T-cell (primary cell): ENCODE data around the gene PCBP4. TPM values are rescaled to one million over a fixed set of nuclear protein-coding genes. Genes with fewer than 3 reads are reported as not detected.

Experiments
- ATAC-seq, 4 experiments: fragments of 200-7000 bp in 3 of 4; fragments of 150-1000 bp in 1 of 4; cut with Tn5 transposase; replicated peaks in 1 of 4; 1 replicate in 3 of 4; 2 replicates in 1 of 4; pipeline ENCODE4 v1.10.0; 2021; ENCODE audit warnings: moderate library complexity in 3 of 4, mild to moderate bottlenecking in 2 of 4, moderate number of reproducible peaks in 1 of 4
- CTCF ChIA-PET, 2 donors: fragments of 300-600 bp; sonication (Branson Sonifier 250); formaldehyde crosslinking; loops; one replicate each; lab custom pipeline; 2022; ENCODE audit warnings: antibody characterized with exemption in 2 of 2; lab: Charles Lee
- POLR2A ChIA-PET, 2 donors: fragments of 300-600 bp; sonication (Branson Sonifier 250); formaldehyde crosslinking; loops; one replicate each; lab custom pipeline; 2022; ENCODE audit warnings: antibody characterized with exemption in 2 of 2; lab: Charles Lee
- DNase-seq, 35 experiments: peaks; one replicate each; pipeline versions ENCODE4 v3.0.0 to v3.0.0-alpha.2; 2013 to 2023
- H3K27ac ChIP-seq: one replicate; pipeline ENCODE4 v1.5.1; 2013; ENCODE audit warnings: low read length
- H3K27me3 ChIP-seq, 2 experiments: replicated peaks in 1 of 2; 1 replicate in 1 of 2; 2 replicates in 1 of 2; pipeline versions ENCODE4 v1.6.1 to v1.7.0; 2013; ENCODE audit warnings: low read length in 1 of 2, mixed read lengths in 1 of 2; ENCODE audit not compliant: control insufficient read depth in 2 of 2, insufficient read depth in 2 of 2; ENCODE audit errors: extremely low read depth in 1 of 2
- H3K36me3 ChIP-seq, 2 donors: 1 replicate in 1 of 2; 2 replicates in 1 of 2; pipeline versions ENCODE4 v1.6.1 to v1.7.0; 2013; ENCODE audit warnings: low read length in 1 of 2; ENCODE audit not compliant: control insufficient read depth in 2 of 2, insufficient read depth in 1 of 2; ENCODE audit errors: extremely low read depth in 1 of 2
- H3K4me1 ChIP-seq, 2 experiments: 1 replicate in 1 of 2; 2 replicates in 1 of 2; pipeline versions ENCODE4 v1.6.1 to v1.7.0; 2013; ENCODE audit warnings: low read length in 2 of 2, mixed read lengths in 1 of 2; ENCODE audit not compliant: insufficient read depth in 2 of 2, control insufficient read depth in 1 of 2; ENCODE audit errors: extremely low read depth in 1 of 2
- H3K4me3 ChIP-seq, 2 donors: 1 replicate in 1 of 2; 2 replicates in 1 of 2; pipeline versions ENCODE4 v1.5.1 to v1.7.0; 2013; ENCODE audit warnings: mild to moderate bottlenecking in 2 of 2, low read length in 1 of 2, moderate library complexity in 1 of 2; ENCODE audit not compliant: control insufficient read depth in 1 of 2; ENCODE audit errors: extremely low read depth in 1 of 2
- H3K9me3 ChIP-seq: 2 replicates; pipeline ENCODE4 v1.7.0; 2013
- H3K27ac Mint-ChIP-seq, 2 donors: one replicate each; pipeline ENCODE4 v1.8.0; 2020 to 2021; ENCODE audit warnings: mild to moderate bottlenecking in 2 of 2, mixed read lengths in 2 of 2
- H3K27me3 Mint-ChIP-seq, 2 donors: one replicate each; pipeline ENCODE4 v1.8.0; 2021 to 2022; ENCODE audit warnings: mixed read lengths in 2 of 2
- H3K36me3 Mint-ChIP-seq: one replicate; pipeline ENCODE4 v1.8.0; 2021; ENCODE audit warnings: mixed read lengths
- H3K4me1 Mint-ChIP-seq, 3 donors: one replicate each; pipeline ENCODE4 v1.8.0; 2020 to 2022; ENCODE audit warnings: mixed read lengths in 3 of 3, mild to moderate bottlenecking in 1 of 3
- H3K4me3 Mint-ChIP-seq, 3 donors: one replicate each; pipeline ENCODE4 v1.8.0; 2020 to 2022; ENCODE audit warnings: mild to moderate bottlenecking in 3 of 3, mixed read lengths in 3 of 3, moderate library complexity in 3 of 3
- H3K9me3 Mint-ChIP-seq, 3 donors: one replicate each; pipeline ENCODE4 v1.8.0; 2020 to 2022; ENCODE audit warnings: mixed read lengths in 3 of 3
- WGBS: methylation state at CpG from one replicate; pipeline ENCODE4 v1.1.5; 2013; ENCODE audit warnings: missing lambda C conversion rate; ENCODE audit not compliant: insufficient coverage; 5-methylcytosine and 5-hydroxymethylcytosine counted together
- total RNA-seq, 35 experiments: library from RNA in 6 of 35; stranded (reverse) in 6 of 35; fragments of 120-200 nt in 1 of 35; gene quantifications; one replicate each; pipeline versions ENCODE4 v1.2.1 to v1.2.4 and lab custom pipeline; 2013 to 2026

Gene PCBP4
- total RNA-seq, 5 donors from 2014 or later (not counting 1 experiment from before 2014, with no cell fraction given) = 11.7 to 33.3 (median 26.6) TPM

GRCh38 chr3:51983578-51984268 lies 16.5 kb upstream of the PCBP4 start:
- H3K4me1 ChIP-seq = peaks cover 4 to 32% of the 10 kb centered on the region in 2 experiments
- Mint-ChIP-seq H3K27ac (peak overlapping the region; percentile 91 to 97), H3K27me3 (no peaks in the 10 kb centered on the region), H3K4me1 (peaks cover 20 to 26% (median 25%) of the 10 kb centered on the region in 3 donors), H3K4me3 (peak overlapping the region; percentile 85 to 95 (median 89)), H3K36me3 (no peaks in the 10 kb centered on the region), H3K9me3 (no peaks in the 10 kb centered on the region)
- 87% methylated on average over 19 of the region's 22 CpGs for WGBS
- H3K36me3 ChIP-seq = peaks cover 2% of the 10 kb centered on the region in 2 donors
- ChIA-PET CTCF (interaction anchor here in 1 of 2 donors (0.7 to 1.8 kb wide), 4 partner anchors 10 to 950 kb away, joined by 3 to 16 read pairs (median 5); partner anchors contain the start of genes ABHD14B, PARP3, POC1A and RRP9), POLR2A (interaction anchor here in 1 of 2 donors (1.7 kb wide), 1 partner anchor 12 kb away, joined by 5 read pairs; the partner anchor contains the start of gene RPL29)
- ATAC-seq = no peak
- peak overlapping the region; percentile 79 for H3K27ac ChIP-seq
- no peak for DNase-seq
- H3K9me3 ChIP-seq = no peaks in the 10 kb centered on the region
- H3K27me3 ChIP-seq = no peaks in the 10 kb centered on the region
- H3K4me3 ChIP-seq = peak overlapping the region; percentile 69 to 72

DNA sequence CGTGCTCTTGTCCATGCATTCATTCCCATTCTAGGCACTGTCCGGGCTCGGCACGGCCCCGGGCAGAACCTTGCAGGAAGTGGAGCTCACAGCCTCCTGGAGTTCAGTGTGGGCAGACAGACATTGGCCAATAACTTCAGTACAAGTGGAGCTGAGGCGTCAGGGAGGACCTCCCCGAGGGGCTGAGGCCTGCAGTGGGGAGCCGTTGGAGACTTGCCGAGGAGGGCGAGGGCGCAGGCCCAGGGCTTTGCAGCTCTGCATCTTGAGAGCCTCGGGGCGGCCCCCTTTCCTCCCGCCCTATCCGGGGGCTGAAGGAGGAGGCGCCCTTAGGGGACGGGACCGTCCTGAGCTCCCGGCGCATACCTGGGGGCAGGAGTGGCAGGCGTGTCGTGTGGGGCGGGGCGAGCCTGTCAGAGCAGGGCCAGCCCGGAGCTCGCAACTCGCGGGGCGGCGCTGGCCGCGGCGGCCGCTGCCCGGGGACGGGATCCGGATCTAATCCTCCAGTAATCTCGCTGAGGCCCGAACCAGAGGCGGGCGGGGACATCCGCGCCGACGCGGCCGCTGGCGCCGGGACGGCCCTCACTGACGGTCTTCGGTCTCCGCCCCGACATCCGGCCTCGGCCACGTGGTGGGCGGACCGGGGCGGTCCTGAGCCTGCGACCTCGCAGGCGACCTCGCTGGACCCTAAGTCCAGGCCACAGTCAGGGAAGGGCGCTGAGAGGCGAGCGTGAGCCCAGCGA lies 15.8 kb upstream of the PCBP4 start, which contains the start of gene ACY1:
Gene ACY1, plus strand, starts transcription at position 698 of the 740 bp plus-strand sequence. CDS start 530 bp downstream, outside the sequence.
- under 1% methylated on average over 67 of the region's 68 CpGs for WGBS

DNA sequence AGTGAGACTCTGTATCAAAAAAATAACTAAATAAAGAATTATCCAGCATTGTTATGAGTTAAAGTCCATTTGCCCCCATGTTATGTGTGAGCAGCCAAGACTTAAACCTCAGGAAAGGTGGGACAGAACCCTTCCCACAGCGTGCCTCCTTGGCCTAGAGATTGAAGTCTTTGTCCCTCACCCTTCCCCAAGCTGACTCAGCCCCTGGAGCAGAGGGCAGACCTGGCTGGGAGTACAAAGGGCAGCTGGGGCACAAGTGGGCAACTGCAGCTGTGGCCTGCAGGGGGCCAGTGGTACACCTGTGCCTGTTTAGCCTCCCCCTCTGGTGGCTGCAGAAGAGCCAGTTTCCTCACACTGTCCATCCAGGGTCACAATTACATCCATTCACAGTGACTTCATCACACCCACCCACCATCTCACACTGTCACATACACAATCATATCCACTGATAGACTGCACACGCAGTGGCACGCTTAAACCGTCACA lies 15.1 kb upstream of the PCBP4 start:
- H3K27me3 ChIP-seq = no peaks in the 10 kb centered on the region
- peaks cover 4 to 39% of the 10 kb centered on the region in 2 experiments for H3K4me1 ChIP-seq
- H3K27ac ChIP-seq = peak overlapping the region; percentile 65
- no peaks in the 10 kb centered on the region for H3K27me3 Mint-ChIP-seq
- DNase-seq (peak in 5 of 35 experiments; percentile 12 to 50 (median 20)), ATAC-seq (peak; percentile 4 to 34 (median 20))
- H3K36me3 Mint-ChIP-seq = no peaks in the 10 kb centered on the region
- WGBS = 10% methylated on average over 3 of the region's 4 CpGs
- H3K27ac Mint-ChIP-seq = peak overlapping the region; percentile 96 to 97
- no peaks in the 10 kb centered on the region for H3K9me3 Mint-ChIP-seq
- H3K4me3 ChIP-seq = peak overlapping the region; percentile 69 to 72
- ChIA-PET CTCF (interaction anchor here (0.5 to 1.8 kb wide), 5 partner anchors 8 to 14 kb away, joined by 3 to 16 read pairs (median 3); partner anchors contain the start of gene ABHD14B (in 1 of the 2)), POLR2A (interaction anchor here in 1 of 2 donors (0.6 to 1.7 kb wide), 3 partner anchors 13 to 608 kb away, joined by 3 to 5 read pairs (median 3); partner anchors contain the start of gene RPL29)
- peaks cover 29 to 32% (median 29%) of the 10 kb centered on the region in 3 donors for H3K4me1 Mint-ChIP-seq
- H3K36me3 ChIP-seq = peaks cover 2% of the 10 kb centered on the region in 2 donors
- H3K4me3 Mint-ChIP-seq = peak overlapping the region; percentile 85 to 95 (median 89)
- H3K9me3 ChIP-seq = no peaks in the 10 kb centered on the region

More for the DNA sequence above, 15.8 kb upstream of the PCBP4 start, which contains the start of gene ACY1:
- peaks cover 4 to 33% of the 10 kb centered on the region in 2 experiments for H3K4me1 ChIP-seq
- Mint-ChIP-seq H3K4me1 (peaks cover 23 to 26% (median 25%) of the 10 kb centered on the region in 3 donors), H3K36me3 (no peaks in the 10 kb centered on the region), H3K27ac (peak within 1 kb of the TSS; percentile 96 to 97), H3K9me3 (no peaks in the 10 kb centered on the region), H3K27me3 (no peaks in the 10 kb centered on the region), H3K4me3 (peak within 1 kb of the TSS; percentile 85 to 95 (median 89))
- DNase-seq (peak in 34 of 35 experiments; percentile 37 to 74 (median 52)), ATAC-seq (peak; percentile 77 to 87 (median 81))
- POLR2A ChIA-PET = interaction anchor here in 1 of 2 donors (0.6 to 1.7 kb wide), 3 partner anchors 12 to 608 kb away, joined by 3 to 5 read pairs (median 3); partner anchors contain the start of gene RPL29
- peak within 1 kb of the TSS; percentile 69 to 72 for H3K4me3 ChIP-seq
- no peaks in the 10 kb centered on the region for H3K9me3 ChIP-seq
- CTCF ChIA-PET = interaction anchor here (0.5 to 1.8 kb wide), 7 partner anchors 9 to 172 kb away, joined by 3 to 16 read pairs (median 3); partner anchors contain the start of genes ABHD14B (in 1 of the 2), PARP3 (in 1 of the 2), POC1A (in 1 of the 2) and RRP9 (in 1 of the 2)
- peaks cover 2% of the 10 kb centered on the region in 2 donors for H3K36me3 ChIP-seq
- no peaks in the 10 kb centered on the region for H3K27me3 ChIP-seq
- H3K27ac ChIP-seq = peak within 1 kb of the TSS; percentile 79

- WGBS = no CpG with 5 or more reads among the region's 10 CpGs
- ChIA-PET POLR2A (no interaction called here), CTCF (no interaction called here)
- H3K4me1 Mint-ChIP-seq = peaks cover 46 to 48% (median 48%) of the 10 kb centered on the region in 3 donors
- H3K27me3 Mint-ChIP-seq = no peaks in the 10 kb centered on the region
- no peaks in the 10 kb centered on the region for H3K36me3 Mint-ChIP-seq
- no peaks in the 10 kb centered on the region for H3K27me3 ChIP-seq
- H3K4me1 ChIP-seq = peaks cover 8 to 59% of the 10 kb centered on the region in 2 experiments
- ATAC-seq (no peak), DNase-seq (no peak)
- no peaks in the 10 kb centered on the region for H3K9me3 ChIP-seq
- H3K4me3 ChIP-seq = no peak overlapping the region
- no peak overlapping the region for H3K4me3 Mint-ChIP-seq
- no peak overlapping the region for H3K27ac ChIP-seq
- H3K9me3 Mint-ChIP-seq = no peaks in the 10 kb centered on the region
- H3K36me3 ChIP-seq = peaks cover 2% of the 10 kb centered on the region in 2 donors
- H3K27ac Mint-ChIP-seq = no peak overlapping the region
Measured at GRCh38 chr3:51980253-51980652, 13.0 kb upstream of the PCBP4 start.

GRCh38 chr3:51978143-51978502 lies 10.9 kb upstream of the PCBP4 start:
- Mint-ChIP-seq H3K9me3 (no peaks in the 10 kb centered on the region), H3K27ac (peak overlapping the region in 1 of 2 donors; percentile 52), H3K36me3 (no peaks in the 10 kb centered on the region), H3K4me3 (no peak overlapping the region), H3K27me3 (no peaks in the 10 kb centered on the region), H3K4me1 (peaks cover 50 to 68% (median 52%) of the 10 kb centered on the region in 3 donors)
- H3K4me1 ChIP-seq = peaks cover 16 to 67% of the 10 kb centered on the region in 2 experiments
- H3K9me3 ChIP-seq = no peaks in the 10 kb centered on the region
- ChIA-PET CTCF (no interaction called here), POLR2A (interaction anchor here in 1 of 2 donors (0.5 kb wide), 1 partner anchor 610 kb away, joined by 3 read pairs; no protein-coding TSS in a partner anchor)
- 92% methylated on average over 3 of the region's 4 CpGs for WGBS
- H3K27me3 ChIP-seq = no peaks in the 10 kb centered on the region
- peaks cover 2% of the 10 kb centered on the region in 2 donors for H3K36me3 ChIP-seq
- no peak for ATAC-seq
- H3K4me3 ChIP-seq = no peak overlapping the region
- no peak for DNase-seq
- no peak overlapping the region for H3K27ac ChIP-seq
